AG09309 (cell line): ENCODE data around the gene GALNT9.

Source experiments
- DNase-seq: peaks from one replicate; pipeline ENCODE4 v3.0.0-alpha.2; 2010; ENCODE audit warnings: low read depth
- H3K4me3 ChIP-seq: 2 replicates; pipeline ENCODE4 v1.5.1; 2011; ENCODE audit warnings: mild to moderate bottlenecking, low read depth, low read length, moderate library complexity; ENCODE audit not compliant: control insufficient read depth
- CTCF ChIP-seq: IDR thresholded peaks from 2 replicates; pipeline ENCODE4 v1.5.1; 2011; ENCODE audit warnings: mild to moderate bottlenecking, low read depth, low read length, inconsistent platforms; ENCODE audit not compliant: insufficient read depth, control insufficient read depth; ENCODE audit errors: missing control alignments

The GALNT9 gene

DNA sequence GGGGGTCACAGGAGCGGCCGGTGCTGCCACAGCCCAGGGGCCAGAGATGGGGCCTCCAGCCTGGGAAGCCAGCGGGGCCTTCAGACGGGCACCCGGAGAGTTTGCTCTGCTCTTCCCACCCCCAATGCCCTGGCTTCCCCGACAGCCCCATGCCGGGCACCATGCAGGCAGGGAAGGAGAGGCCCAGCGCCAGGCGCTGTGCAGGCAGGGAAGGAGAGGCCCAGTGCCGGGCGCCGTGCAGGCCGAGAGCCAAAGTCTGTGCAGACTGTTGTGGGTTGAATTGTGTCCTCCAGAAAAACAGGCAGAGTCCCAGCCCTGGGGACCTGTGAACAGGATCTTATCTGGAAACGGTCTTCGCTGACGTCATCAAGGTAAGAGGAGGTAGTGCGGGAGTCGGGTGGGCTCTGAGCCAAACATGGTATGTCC lies 34.3 kb downstream of the GALNT9 start:
- no peak for DNase-seq
- TF ChIP-seq CTCF: no peak
- no peak overlapping the region for H3K4me3 ChIP-seq

- H3K4me3 ChIP-seq: no peak overlapping the region
- no peak for TF ChIP-seq CTCF
- no peak for DNase-seq
Observed at GRCh38 chr12:132294121-132295034, 35.0 kb downstream of the GALNT9 start.

DNA sequence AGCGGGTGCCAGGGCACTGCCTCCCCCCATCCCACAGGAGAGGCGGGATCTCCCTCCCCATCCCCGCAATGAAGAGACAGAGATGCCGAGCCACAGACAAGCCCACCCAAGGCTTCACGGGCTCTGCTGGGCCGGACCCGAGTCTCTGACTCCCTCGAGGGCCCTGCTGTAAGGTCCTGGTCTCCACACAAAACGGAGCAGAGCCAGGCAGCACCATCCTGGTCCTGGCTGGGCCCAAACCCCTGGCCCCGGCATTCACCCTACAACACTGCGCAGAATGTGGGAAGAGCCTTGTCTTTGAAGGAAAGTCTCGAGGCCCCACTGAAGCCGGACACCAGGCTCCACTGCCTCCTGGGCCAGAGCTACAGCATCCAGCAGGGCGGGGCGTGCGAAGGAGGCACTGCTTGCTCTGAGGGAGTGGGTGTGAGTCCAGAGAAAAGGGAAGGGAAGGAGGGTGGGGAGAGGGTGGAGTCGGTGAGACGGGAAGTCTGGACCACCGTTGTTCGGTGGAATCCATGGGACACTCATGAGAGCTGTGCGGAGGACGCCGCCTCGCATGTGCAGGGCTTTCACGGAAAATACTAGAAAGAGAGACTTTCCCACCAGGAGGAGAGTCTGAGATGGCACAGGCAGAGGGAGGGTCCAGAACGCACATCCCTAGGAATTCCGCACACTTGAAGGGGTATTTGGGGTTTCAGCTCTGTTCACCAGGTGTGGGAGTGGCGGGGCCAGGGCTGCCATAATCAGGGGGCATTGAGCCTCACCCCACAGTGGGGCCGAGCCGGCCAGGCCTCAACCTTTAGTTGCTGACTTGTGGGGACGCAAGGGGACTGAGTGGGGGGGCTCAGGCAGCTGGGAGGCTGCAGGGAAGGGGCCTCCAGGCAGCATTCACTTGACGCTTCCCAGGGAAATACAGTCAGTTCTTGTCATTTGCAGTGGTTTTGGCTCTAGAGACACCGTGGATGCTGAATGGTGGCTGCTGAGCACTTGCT lies 36.8 kb downstream of the GALNT9 start:
- H3K4me3 ChIP-seq: no peak overlapping the region
- TF ChIP-seq CTCF: no peak
- no peak for DNase-seq

DNA sequence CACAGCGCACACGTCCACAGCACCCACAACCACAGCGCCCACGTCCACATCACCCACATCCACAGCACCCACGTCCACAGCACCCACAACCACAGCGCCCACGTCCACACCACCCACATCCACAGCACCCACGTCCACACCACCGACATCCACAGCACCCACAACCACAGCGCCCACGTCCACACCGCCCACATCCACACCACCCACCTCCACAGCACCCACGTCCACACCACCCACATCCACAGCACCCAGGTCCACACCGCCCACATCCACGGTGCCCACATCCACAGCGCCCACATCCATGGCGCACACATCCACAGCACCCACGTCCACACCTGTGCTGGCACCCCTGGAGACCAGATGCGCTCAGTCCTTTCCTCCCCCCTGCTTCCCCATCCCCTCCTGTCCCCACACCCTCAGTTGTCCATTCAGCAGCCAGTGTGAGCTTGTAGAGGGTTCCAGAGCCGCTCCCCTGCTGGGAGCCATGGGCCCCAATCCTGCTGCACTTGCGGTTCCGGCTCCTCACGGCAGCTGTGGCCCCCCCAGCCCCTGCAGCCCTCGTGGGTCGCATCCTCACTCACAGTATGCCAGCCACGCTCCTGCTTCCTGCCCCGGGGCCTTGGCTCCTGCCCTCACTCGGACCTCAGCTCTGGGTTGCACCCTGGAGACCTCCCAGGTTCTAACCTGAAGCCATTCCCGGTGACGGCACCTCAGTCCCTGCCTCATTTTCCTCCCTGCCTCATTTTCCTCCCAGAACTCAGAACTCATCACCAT lies 37.8 kb downstream of the GALNT9 start:
- no peak for DNase-seq
- H3K4me3 ChIP-seq: no peak overlapping the region
- no peak for TF ChIP-seq CTCF

DNA sequence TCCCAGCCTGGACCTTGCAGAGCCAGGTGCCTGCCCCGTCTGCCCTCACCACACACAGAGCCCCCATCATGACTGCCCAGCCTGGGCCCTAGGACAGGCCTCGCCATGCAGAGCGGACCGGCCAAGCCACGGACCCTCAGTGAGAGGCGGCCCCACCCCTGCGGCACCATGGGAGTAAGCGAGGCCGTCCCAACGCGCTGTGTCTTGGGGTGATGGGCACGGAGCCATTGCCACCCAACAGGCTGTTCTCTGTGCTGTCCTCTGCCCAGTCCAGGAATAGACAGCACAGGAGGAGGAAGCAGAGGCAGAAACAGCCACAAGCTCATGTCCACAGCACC lies 39.2 kb downstream of the GALNT9 start:
- TF ChIP-seq CTCF: no peak
- no peak for DNase-seq
- no peak overlapping the region for H3K4me3 ChIP-seq
